Fibroblast of mammary gland (primary cell): ENCODE data around the gene BIN1.

Experiments
- DNase-seq: peaks from one replicate; pipeline ENCODE4 v3.0.0-alpha.2; 2010; ENCODE audit warnings: low read depth
- H3K4me3 ChIP-seq: 2 replicates; pipeline ENCODE4 v1.5.1; 2011; ENCODE audit warnings: low read depth, mild to moderate bottlenecking, low read length, moderate library complexity; ENCODE audit not compliant: control insufficient read depth
- TF ChIP-seq, protein P1 (sequence below): conservative IDR thresholded peaks from 2 replicates; pipeline ENCODE4 v1.5.1; 2011; ENCODE audit warnings: low read depth, low read length, inconsistent platforms; ENCODE audit not compliant: control insufficient read depth, insufficient read depth

BIN1 gene

DNA sequence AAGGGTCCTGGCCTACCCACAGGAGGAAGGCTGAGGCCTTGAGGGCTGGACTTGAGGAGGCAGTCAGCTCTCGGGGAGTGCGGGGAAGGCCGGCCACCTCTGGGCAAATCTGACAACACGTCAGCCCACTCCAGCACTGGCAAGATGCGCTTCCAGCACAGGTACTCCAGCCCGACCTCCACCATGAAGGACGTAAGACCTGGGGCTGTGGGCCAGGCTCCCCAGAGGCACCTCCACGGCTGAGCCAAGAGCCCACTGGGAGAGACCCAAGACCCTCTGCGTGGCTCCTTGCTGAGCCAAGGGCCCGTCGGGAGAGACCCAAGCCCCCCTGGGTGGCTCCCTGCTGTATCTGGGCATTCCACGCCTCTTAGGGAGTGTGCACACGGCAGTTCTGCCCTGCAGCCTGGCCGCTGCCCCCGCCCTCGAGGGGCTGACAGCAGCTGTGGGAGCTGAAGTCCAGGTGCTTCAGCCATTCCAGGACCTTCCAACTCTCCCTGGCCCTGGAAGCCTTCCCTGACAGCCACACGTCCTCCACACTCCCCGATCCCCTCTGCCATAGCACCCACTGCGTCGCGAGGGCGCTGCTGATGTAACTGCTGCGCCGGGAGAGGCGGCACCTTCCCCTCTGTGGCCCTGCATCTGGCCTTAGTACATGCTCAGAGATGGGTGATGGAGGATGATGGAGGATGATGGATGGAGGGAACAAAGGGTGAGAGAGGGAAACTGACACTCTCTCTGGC lies 50.2 kb downstream of the BIN1 start:
- DNase-seq, result no peak
- TF ChIP-seq, protein P1, sequence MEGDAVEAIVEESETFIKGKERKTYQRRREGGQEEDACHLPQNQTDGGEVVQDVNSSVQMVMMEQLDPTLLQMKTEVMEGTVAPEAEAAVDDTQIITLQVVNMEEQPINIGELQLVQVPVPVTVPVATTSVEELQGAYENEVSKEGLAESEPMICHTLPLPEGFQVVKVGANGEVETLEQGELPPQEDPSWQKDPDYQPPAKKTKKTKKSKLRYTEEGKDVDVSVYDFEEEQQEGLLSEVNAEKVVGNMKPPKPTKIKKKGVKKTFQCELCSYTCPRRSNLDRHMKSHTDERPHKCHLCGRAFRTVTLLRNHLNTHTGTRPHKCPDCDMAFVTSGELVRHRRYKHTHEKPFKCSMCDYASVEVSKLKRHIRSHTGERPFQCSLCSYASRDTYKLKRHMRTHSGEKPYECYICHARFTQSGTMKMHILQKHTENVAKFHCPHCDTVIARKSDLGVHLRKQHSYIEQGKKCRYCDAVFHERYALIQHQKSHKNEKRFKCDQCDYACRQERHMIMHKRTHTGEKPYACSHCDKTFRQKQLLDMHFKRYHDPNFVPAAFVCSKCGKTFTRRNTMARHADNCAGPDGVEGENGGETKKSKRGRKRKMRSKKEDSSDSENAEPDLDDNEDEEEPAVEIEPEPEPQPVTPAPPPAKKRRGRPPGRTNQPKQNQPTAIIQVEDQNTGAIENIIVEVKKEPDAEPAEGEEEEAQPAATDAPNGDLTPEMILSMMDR, result no peak
- no peak overlapping the region for H3K4me3 ChIP-seq

- TF ChIP-seq, protein P1, result no peak
- H3K4me3 ChIP-seq, result no peak overlapping the region
- DNase-seq, result no peak
Observed at GRCh38 chr2:127056086-127056485, 50.9 kb downstream of the BIN1 start.

DNA sequence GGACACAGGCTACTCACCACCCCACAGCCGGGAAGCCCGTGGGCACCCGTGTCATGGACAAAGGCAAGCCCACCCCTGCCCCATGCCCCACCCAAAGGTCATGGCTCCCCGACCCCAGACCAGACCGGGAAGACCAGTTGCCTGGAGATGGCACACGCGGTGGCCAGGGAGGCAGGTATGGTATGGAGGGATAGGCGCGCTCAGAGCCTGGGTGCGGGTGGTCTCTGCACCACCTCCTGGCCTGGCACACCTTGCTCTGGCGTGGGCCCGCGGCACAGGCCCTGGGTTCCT lies 51.2 kb downstream of the BIN1 start:
- TF ChIP-seq, protein P1, result no peak
- DNase-seq, result no peak
- H3K4me3 ChIP-seq, result no peak overlapping the region

DNA sequence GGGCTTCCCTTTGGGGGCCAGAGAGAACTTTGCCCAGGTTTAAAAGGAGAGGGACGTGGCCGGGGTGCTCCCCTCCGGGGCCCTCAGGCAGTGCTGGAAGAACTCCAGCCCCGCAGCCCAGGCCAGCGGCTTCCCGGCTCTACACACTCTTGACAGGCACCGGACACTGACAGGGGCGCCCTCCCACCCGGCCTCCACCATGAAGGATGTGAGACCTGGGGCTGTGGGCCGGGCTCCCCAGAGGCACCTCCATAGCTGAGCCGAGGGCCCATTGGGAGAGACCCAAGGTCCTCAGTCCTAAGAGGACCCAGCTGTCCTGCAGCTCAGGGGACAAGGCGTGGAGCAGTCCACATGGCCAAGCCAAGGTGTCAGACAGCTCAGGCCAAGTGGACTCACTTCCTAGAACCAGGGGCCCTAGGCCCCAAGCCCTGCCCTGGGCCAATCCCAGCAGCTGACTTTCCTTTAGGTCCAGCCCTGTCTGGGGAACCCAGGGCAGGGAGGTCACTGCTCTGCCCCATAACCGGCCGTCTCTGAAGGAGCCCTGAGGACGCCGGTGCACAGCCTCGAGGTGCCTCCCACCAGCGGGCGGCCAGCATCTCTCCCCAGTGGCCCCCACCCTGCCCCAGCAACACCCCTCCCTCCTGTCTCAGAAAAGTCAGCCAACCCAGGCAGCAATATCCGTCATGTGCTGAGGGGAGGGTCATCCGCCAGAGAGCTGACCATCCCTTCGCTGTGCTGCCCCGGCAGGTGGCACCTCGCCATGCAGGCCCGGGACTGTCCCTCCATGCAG lies 51.8 kb downstream of the BIN1 start:
- no peak for DNase-seq
- no peak overlapping the region for H3K4me3 ChIP-seq
- TF ChIP-seq, protein P1, result no peak

GRCh38 chr2:127054604-127054930 lies 52.4 kb downstream of the BIN1 start:
- DNase-seq, result no peak
- H3K4me3 ChIP-seq, result no peak overlapping the region
- TF ChIP-seq, protein P1, result no peak

GRCh38 chr2:127053731-127054603 lies 53.0 kb downstream of the BIN1 start:
- no peak overlapping the region for H3K4me3 ChIP-seq
- peak; percentile 48 for DNase-seq
- TF ChIP-seq, protein P1, result no peak
